ENCODE data around the gene FHOD3.
"Not testable (repeated sequence)": the region's sequence is repeated elsewhere in the genome, so short reads cannot be mapped to it uniquely, and the experiment has no call there.

FHOD3 gene

GRCh38 chr18:36354989-36355388, 57.5 kb downstream of the FHOD3 start:
- no peak overlapping the region for H3K4me3 ChIP-seq (ENCODE audit: low read depth in 1 of 2, low read length in 2 of 2)
- no peaks in the 10 kb centered on the region for H3K36me3 ChIP-seq (ENCODE audit: control insufficient read depth in 1 of 2, insufficient read depth in 2 of 2, low read length in 2 of 2)
- H3K27ac ChIP-seq (ENCODE audit: low read length): no peak overlapping the region
- H3K27me3 ChIP-seq (ENCODE audit: low read depth, low read length): no peaks in the 10 kb centered on the region
- H3K9me3 ChIP-seq (ENCODE audit: control insufficient read depth in 1 of 2, low read length in 2 of 2): no peaks in the 10 kb centered on the region
- no peaks in the 10 kb centered on the region for H3K4me1 ChIP-seq (ENCODE audit: control insufficient read depth in 1 of 2, insufficient read depth in 2 of 2, low read length in 2 of 2)

GRCh38 chr18:36355511-36355910, 58.0 kb downstream of the FHOD3 start:
- Histone ChIP-seq H3K9me3 (ENCODE audit: control insufficient read depth in 1 of 2, low read length in 2 of 2) (no peaks in the 10 kb centered on the region), H3K4me3 (ENCODE audit: low read depth in 1 of 2, low read length in 2 of 2) (no peak overlapping the region), H3K27ac (ENCODE audit: low read length) (no peak overlapping the region), H3K27me3 (ENCODE audit: low read depth, low read length) (no peaks in the 10 kb centered on the region), H3K36me3 (ENCODE audit: control insufficient read depth in 1 of 2, insufficient read depth in 2 of 2, low read length in 2 of 2) (no peaks in the 10 kb centered on the region), H3K4me1 (ENCODE audit: control insufficient read depth in 1 of 2, insufficient read depth in 2 of 2, low read length in 2 of 2) (no peaks in the 10 kb centered on the region)

- not testable (repeated sequence) for H3K36me3 ChIP-seq (ENCODE audit: control insufficient read depth in 1 of 2, insufficient read depth in 2 of 2, low read length in 2 of 2); H3K9me3 ChIP-seq (ENCODE audit: control insufficient read depth in 1 of 2, low read length in 2 of 2); H3K4me3 ChIP-seq (ENCODE audit: low read depth in 1 of 2, low read length in 2 of 2); H3K27me3 ChIP-seq (ENCODE audit: low read depth, low read length); H3K27ac ChIP-seq (ENCODE audit: low read length); H3K4me1 ChIP-seq (ENCODE audit: control insufficient read depth in 1 of 2, insufficient read depth in 2 of 2, low read length in 2 of 2)
Observed at GRCh38 chr18:36356741-36357140, 59.2 kb downstream of the FHOD3 start.

GRCh38 chr18:36358141-36358540, 60.6 kb downstream of the FHOD3 start:
- Histone ChIP-seq H3K36me3 (ENCODE audit: control insufficient read depth in 1 of 2, insufficient read depth in 2 of 2, low read length in 2 of 2) (no peaks in the 10 kb centered on the region), H3K9me3 (ENCODE audit: control insufficient read depth in 1 of 2, low read length in 2 of 2) (no peaks in the 10 kb centered on the region), H3K4me1 (ENCODE audit: control insufficient read depth in 1 of 2, insufficient read depth in 2 of 2, low read length in 2 of 2) (no peaks in the 10 kb centered on the region), H3K27ac (ENCODE audit: low read length) (no peak overlapping the region), H3K27me3 (ENCODE audit: low read depth, low read length) (no peaks in the 10 kb centered on the region), H3K4me3 (ENCODE audit: low read depth in 1 of 2, low read length in 2 of 2) (no peak overlapping the region)

GRCh38 chr18:36360256-36360909, 62.9 kb downstream of the FHOD3 start:
- Histone ChIP-seq H3K9me3 (ENCODE audit: control insufficient read depth in 1 of 2, low read length in 2 of 2) (no peaks in the 10 kb centered on the region), H3K4me3 (ENCODE audit: low read depth in 1 of 2, low read length in 2 of 2) (no peak overlapping the region), H3K27ac (ENCODE audit: low read length) (no peak overlapping the region), H3K4me1 (ENCODE audit: control insufficient read depth in 1 of 2, insufficient read depth in 2 of 2, low read length in 2 of 2) (no peaks in the 10 kb centered on the region), H3K27me3 (ENCODE audit: low read depth, low read length) (no peaks in the 10 kb centered on the region), H3K36me3 (ENCODE audit: control insufficient read depth in 1 of 2, insufficient read depth in 2 of 2, low read length in 2 of 2) (no peaks in the 10 kb centered on the region)

- no peaks in the 10 kb centered on the region for H3K27me3 ChIP-seq (ENCODE audit: low read depth, low read length)
- no peaks in the 10 kb centered on the region for H3K9me3 ChIP-seq (ENCODE audit: control insufficient read depth in 1 of 2, low read length in 2 of 2)
- H3K27ac ChIP-seq (ENCODE audit: low read length): no peak overlapping the region
- H3K4me3 ChIP-seq (ENCODE audit: low read depth in 1 of 2, low read length in 2 of 2): no peak overlapping the region
- H3K4me1 ChIP-seq (ENCODE audit: control insufficient read depth in 1 of 2, insufficient read depth in 2 of 2, low read length in 2 of 2): no peaks in the 10 kb centered on the region
- no peaks in the 10 kb centered on the region for H3K36me3 ChIP-seq (ENCODE audit: control insufficient read depth in 1 of 2, insufficient read depth in 2 of 2, low read length in 2 of 2)
Observed at GRCh38 chr18:36364911-36365624, 67.6 kb downstream of the FHOD3 start.

GRCh38 chr18:36365836-36366775, 68.6 kb downstream of the FHOD3 start:
- H3K9me3 ChIP-seq (ENCODE audit: control insufficient read depth in 1 of 2, low read length in 2 of 2): no peaks in the 10 kb centered on the region
- H3K27ac ChIP-seq (ENCODE audit: low read length): no peak overlapping the region
- H3K4me1 ChIP-seq (ENCODE audit: control insufficient read depth in 1 of 2, insufficient read depth in 2 of 2, low read length in 2 of 2): no peaks in the 10 kb centered on the region
- no peaks in the 10 kb centered on the region for H3K27me3 ChIP-seq (ENCODE audit: low read depth, low read length)
- H3K36me3 ChIP-seq (ENCODE audit: control insufficient read depth in 1 of 2, insufficient read depth in 2 of 2, low read length in 2 of 2): no peaks in the 10 kb centered on the region
- no peak overlapping the region for H3K4me3 ChIP-seq (ENCODE audit: low read depth in 1 of 2, low read length in 2 of 2)

GRCh38 chr18:36366994-36367839, 69.7 kb downstream of the FHOD3 start:
- Histone ChIP-seq H3K4me3 (ENCODE audit: low read depth in 1 of 2, low read length in 2 of 2) (no peak overlapping the region), H3K4me1 (ENCODE audit: control insufficient read depth in 1 of 2, insufficient read depth in 2 of 2, low read length in 2 of 2) (no peaks in the 10 kb centered on the region), H3K27me3 (ENCODE audit: low read depth, low read length) (no peaks in the 10 kb centered on the region), H3K9me3 (ENCODE audit: control insufficient read depth in 1 of 2, low read length in 2 of 2) (no peaks in the 10 kb centered on the region), H3K27ac (ENCODE audit: low read length) (no peak overlapping the region), H3K36me3 (ENCODE audit: control insufficient read depth in 1 of 2, insufficient read depth in 2 of 2, low read length in 2 of 2) (no peaks in the 10 kb centered on the region)

- Histone ChIP-seq H3K4me3 (ENCODE audit: low read depth in 1 of 2, low read length in 2 of 2) (no peak overlapping the region), H3K27ac (ENCODE audit: low read length) (no peak overlapping the region), H3K9me3 (ENCODE audit: control insufficient read depth in 1 of 2, low read length in 2 of 2) (no peaks in the 10 kb centered on the region), H3K4me1 (ENCODE audit: control insufficient read depth in 1 of 2, insufficient read depth in 2 of 2, low read length in 2 of 2) (no peaks in the 10 kb centered on the region), H3K27me3 (ENCODE audit: low read depth, low read length) (no peaks in the 10 kb centered on the region), H3K36me3 (ENCODE audit: control insufficient read depth in 1 of 2, insufficient read depth in 2 of 2, low read length in 2 of 2) (no peaks in the 10 kb centered on the region)
Observed at GRCh38 chr18:36368889-36369288, 71.4 kb downstream of the FHOD3 start.

- Histone ChIP-seq H3K27me3 (ENCODE audit: low read depth, low read length) (no peaks in the 10 kb centered on the region), H3K4me1 (ENCODE audit: control insufficient read depth in 1 of 2, insufficient read depth in 2 of 2, low read length in 2 of 2) (no peaks in the 10 kb centered on the region), H3K27ac (ENCODE audit: low read length) (no peak overlapping the region), H3K4me3 (ENCODE audit: low read depth in 1 of 2, low read length in 2 of 2) (no peak overlapping the region), H3K9me3 (ENCODE audit: control insufficient read depth in 1 of 2, low read length in 2 of 2) (no peaks in the 10 kb centered on the region), H3K36me3 (ENCODE audit: control insufficient read depth in 1 of 2, insufficient read depth in 2 of 2, low read length in 2 of 2) (no peaks in the 10 kb centered on the region)
Observed at GRCh38 chr18:36372903-36373311, 75.4 kb downstream of the FHOD3 start.
